Stimulated activated CD4-positive, alpha-beta T cell treated with anti-CD3 and anti-CD28 coated beads, Interleukin-12 subunit alpha, Interleukin-12 subunit beta, amount 100 ng/mL, for 24 hours (primary cell): ENCODE results near the gene NARS2.
"Not testable (repeated sequence)": the region's sequence is repeated elsewhere in the genome, so short reads cannot be mapped to it uniquely, and the experiment has no call there.

Experiments
- DNase-seq, 2 experiments: peaks; one replicate each; pipeline ENCODE4 v3.0.0-alpha.2; 2020; ENCODE audit warnings: low read depth in 2 of 2

NARS2 gene

DNA sequence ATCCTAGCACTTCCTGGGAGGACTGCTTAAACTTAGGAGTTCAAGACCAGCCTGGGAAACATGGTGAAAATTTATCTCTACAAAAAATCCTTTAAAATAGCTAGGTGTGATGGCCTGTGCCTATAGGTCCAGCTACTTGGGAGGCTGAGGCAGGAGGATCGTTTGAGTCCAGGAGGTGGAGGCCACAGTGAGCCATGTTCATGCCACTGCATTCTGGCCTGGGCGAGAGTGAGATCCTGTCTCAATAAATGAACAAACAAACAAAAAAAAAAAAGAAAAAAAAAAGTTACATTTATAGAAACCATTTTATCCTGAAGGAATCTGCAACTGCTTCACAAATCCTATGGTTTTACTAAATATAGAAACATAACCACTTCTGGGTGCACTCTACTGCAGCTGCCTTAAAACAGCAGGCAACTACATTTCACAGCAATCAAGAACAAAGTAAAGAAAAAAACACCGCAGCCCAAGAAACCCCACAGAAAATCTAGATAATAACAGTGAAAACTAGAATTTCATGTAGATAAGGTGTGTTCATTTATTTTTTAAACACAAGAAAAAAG, 81.2 kb downstream of the NARS2 start:
- no peak for DNase-seq

- DNase-seq, result no peak
These were observed 81.7 kb downstream of the NARS2 start for GRCh38 chr11:78492973-78493372.

DNA sequence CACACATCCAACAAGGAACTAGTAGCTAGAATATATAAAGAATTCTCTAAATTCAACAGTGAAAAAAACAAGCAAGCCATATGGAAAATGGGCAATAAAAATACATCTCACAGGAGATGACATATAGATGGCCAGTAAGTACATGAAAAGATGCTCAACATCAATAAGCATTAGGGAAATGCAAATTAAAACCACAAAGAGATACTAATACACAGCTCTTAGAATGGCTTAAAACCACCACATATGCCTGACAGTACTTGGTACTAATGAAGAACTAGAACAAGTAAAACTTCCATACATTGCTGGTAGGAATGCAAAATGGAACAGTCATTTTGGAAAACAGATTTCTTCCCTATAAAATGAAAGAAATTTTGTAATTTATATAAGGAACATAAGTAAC, 85.5 kb downstream of the NARS2 start:
- no peak for DNase-seq

DNA sequence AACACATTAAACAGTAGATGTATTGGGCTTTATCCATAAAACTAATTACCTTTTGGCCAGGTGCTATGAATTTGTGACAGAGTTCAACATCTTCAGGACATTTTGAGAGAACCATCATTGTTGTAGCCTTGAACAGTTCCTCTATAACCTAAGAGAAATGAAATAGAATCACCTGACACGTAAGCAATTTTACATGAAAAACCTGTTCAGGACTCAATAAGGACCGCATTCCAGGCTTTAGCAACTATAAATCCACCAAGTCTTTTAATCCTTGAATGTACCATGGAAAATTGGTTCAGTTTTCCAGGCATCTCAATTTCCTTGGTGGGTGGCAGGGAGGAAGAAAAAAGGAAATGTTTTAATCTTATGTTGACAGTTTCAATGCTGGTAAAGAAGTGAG, 96.1 kb downstream of the NARS2 start:
- DNase-seq, result no peak

GRCh38 chr11:78476066-78476465, 98.6 kb downstream of the NARS2 start:
- no peak for DNase-seq

DNA sequence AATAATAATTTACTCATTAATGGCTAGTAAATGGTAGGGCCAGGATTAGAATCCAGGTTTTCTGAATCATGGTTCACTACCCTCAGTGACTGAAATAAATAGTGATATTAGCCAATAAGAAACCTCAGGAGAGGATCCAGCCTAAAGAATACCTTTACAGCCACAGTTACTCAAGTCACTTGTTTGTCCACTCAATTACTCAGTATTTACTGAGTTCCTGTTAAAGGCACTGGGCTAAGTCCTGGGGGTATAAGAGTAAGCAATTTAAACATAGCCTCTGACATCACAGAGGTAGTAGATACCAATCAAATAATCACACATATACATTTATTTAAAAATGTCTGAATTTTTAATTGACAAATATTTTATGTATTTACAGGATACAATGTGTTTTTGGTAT, 100.2 kb downstream of the NARS2 start:
- DNase-seq, result no peak

DNA sequence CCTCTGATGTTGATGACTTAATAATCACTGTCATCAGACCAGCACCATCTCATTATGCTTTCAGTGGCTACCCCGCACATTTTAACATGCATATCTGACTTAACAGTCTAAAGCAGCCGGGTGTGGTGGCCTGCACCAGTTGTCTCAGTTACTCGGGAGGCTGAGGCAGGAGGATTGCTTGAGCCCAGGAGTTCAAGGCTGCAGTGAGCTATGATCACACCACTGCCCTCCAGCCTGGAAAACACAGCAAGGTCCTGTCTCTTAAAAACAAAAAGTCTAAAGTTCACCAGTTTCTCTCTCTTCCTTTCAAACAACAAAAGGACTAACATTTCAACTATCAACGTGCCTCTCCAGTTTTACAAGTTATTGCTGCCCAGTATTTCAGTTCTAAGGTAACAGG, 101.8 kb downstream of the NARS2 start:
- DNase-seq, result no peak

DNA sequence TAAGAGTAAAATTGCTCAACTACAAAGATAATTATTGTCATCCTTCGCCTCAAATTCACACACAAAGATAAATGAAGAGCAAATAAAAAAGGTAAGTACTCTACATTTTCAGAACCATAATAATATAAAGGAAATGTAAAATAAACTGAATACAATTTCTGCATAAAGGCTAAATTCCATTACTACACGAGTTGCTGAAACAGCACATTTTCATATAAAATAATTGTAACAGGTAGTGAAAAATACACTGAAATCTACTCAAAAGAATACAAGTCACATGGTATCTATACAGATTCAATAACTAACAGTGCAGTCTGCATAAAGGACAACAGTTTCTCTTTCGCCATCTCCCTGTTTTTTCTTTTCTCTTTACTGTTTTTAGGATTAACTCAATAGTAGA, 102.3 kb downstream of the NARS2 start:
- DNase-seq, result no peak

GRCh38 chr11:78470861-78471442, 103.7 kb downstream of the NARS2 start:
- no peak for DNase-seq

DNA sequence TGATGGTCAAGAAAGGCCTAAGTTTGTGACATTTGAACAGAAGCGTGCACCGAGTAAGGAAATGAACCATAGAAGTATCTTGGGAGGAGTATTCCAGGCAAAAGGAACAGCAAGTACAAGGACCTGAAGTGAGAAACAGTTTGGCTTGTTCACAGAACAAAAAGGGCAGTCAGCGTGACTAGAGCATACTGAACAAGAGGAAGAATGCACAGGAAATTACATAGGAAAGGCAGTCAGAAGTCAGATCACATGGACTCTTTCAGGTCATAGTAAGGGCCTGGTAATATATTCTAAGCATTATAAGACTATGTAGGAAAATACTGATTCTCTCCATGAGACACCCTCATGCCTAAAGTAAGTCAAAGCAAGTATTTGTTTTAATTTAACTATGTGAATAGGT, 104.8 kb downstream of the NARS2 start:
- DNase-seq, result no peak

GRCh38 chr11:78467931-78468330, 106.7 kb downstream of the NARS2 start:
- no peak for DNase-seq

- DNase-seq, result no peak
These were observed 107.3 kb downstream of the NARS2 start for GRCh38 chr11:78467370-78467769.

DNA sequence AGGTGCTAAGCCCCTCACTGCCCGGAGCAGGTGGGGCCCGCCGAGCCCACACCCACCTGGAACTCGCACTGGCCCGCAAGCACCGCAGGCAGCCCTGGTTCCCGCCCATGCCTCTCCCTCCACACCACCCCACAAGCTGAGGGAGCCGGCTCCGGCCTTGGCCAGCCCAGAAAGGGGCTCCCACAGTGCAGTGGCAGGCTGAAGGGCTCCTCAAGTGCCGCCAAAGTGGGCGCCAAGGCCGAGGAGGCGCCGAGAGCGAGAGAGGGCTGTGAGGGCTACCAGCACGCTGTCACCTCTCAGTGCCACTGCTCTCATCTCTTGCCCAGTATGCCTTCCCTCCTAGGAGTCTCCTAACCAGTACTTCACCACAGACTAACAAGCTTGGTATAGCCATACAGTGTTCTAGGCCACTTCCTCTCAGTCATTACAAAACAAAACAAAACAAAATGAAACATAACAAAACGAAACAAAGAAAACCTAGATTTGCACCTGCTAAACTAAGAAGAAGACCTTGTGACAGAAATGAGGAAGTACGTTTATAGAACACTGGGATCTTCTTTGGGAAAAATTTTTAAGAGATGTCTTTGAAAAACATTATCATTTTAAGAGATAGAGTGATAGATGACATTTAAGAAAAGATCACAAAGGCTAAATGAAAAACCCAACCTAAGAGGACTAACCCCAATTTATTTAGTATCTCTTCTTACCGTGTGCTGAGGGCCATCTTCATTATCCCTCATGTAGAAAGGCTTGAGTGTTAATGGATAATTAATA, 109.3 kb downstream of the NARS2 start:
- DNase-seq, result no peak

- not testable (repeated sequence) for DNase-seq
These were observed 109.9 kb downstream of the NARS2 start for GRCh38 chr11:78464787-78465168.

DNA sequence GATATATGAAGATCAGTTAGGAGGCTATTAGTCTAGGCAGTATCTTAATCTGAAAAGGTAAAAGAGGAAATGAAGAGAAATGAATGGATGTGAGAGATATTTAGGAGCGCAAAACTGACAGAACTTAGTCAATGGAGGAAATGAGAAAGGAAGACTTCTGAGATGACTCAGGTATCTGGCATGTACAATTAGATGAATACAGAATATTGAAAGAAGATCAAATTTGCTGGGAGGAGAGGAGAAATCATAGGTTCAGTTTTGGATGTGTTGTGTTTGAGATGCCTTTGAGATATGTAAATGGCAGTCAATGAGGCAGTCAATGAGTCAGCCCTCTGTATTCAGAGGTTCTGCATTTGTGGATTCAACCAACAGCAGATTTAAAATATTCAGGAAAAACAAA, 114.2 kb downstream of the NARS2 start:
- DNase-seq, result no peak

GRCh38 chr11:78459738-78460137, 114.9 kb downstream of the NARS2 start:
- no peak for DNase-seq

- no peak for DNase-seq
These were observed 117.2 kb downstream of the NARS2 start for GRCh38 chr11:78457448-78457847.

DNA sequence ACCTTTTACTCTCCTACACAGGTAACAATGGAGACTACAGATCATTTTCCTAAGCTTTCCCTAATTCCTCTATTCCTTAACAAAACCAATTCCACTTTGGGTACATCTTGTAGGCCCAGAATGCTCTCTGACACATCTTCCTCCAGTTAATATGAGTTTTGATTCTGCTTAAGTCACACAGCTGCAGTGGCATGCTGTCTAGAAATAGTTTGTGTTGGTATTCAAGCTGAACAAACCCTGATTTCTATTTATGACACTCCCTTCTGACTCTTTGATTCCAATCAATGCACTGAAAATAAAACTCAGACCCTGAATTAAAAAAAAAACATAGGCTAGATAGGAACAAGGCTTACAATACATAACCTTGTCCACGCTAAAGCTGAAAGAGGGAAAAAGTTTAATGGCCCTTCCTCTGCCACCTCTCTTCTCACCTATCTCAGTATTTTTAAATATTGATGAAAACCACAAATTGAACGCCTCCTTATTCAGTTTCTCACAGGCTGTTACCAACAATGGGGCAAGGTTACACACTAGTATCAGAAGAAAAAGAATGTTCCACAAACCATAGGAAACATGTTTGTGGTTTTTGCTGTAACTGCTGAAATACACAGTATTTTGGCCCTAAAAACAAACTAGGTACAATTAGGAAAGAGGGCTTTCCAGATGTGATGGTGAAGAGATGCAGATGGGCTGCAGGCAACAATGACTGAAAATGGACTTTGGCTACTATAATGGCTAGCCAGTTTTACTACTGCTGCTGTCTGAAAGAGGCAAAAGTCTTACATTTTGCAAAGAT, 121.3 kb downstream of the NARS2 start:
- DNase-seq, result no peak

DNA sequence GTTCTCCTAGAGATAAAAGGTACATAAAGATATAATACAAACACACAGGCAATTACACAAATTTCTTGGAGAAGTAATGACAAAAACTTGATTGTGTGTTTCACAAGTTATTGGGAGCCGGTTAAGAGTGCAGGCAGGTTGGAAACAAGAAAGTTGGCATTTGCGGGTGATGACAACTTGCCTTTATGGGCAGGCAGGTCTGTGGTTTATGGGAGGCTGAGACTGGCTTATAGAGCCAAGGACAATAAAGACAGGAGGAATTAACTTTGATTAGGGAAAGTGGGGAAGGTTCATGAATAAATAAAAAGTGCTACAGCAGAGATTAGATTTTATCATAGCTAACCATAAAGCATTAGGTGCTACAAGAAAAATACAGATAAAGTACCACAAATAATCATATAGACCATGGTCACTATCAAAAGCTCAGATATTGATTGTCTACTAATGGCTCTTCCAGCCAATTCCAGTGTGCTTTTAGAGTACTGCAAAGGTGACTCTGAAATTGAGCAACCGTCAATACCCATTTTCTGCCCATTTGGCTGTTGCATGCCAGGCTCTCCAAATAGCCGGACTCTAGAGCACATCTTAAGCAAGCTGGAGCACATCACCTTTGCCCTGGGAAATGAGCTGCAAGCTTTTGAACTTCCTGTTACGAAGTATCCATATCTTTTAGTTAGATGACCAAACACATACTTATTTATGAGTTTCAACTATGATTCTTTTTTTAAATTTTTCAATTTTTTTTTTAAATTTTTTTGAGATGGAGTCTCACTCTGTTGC, 123.1 kb downstream of the NARS2 start:
- no peak for DNase-seq

- DNase-seq, result no peak
These were observed 123.8 kb downstream of the NARS2 start for GRCh38 chr11:78450866-78451265.

GRCh38 chr11:78449866-78450265, 124.8 kb downstream of the NARS2 start:
- DNase-seq, result no peak

DNA sequence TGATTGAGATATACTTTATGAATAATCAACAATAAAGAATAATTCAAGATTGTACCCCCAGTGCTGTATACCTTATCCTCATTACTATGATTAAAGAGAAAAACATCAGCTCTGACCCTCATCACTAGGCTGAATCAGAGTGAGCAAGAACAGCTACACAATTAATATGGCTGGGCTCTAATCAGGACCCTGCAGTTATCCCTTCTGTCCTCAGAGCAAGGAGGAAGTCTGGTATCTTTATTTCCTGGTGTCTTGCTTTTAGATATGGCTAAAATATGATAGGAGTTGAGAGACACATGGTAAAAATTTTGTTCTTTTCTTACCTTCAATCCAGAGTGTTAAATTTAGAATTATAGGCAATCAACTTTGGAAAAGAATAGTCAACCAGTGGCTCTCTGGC, 128.5 kb downstream of the NARS2 start:
- DNase-seq, result no peak
